Thyroid gland (tissue), 4 donors: ENCODE results near the gene ERMP1. TPM values are rescaled to one million over a fixed set of nuclear protein-coding genes. Genes with fewer than 3 reads are reported as not detected.
A peak's percentile ranks its signal among the peaks of the same experiment; 100 is the strongest.
"Not testable (repeated sequence)": the region's sequence is repeated elsewhere in the genome, so short reads cannot be mapped to it uniquely, and the experiment has no call there.

Experiments
- DNase-seq, 2 donors: peaks; one replicate each; pipeline ENCODE4 v3.0.0-alpha.2; 2019
- H3K27ac ChIP-seq, 3 donors: fragments of 200-600 bp; sonication (generic); 1 replicate in 2 of 3; 2 replicates in 1 of 3; pipeline ENCODE4 v1.5.1; 2016 to 2019; ENCODE audit warnings: mild to moderate bottlenecking in 1 of 3, moderate library complexity in 1 of 3
- H3K27me3 ChIP-seq: fragments of 200-600 bp; sonication (generic); one replicate; pipeline ENCODE4 v1.5.1; 2019
- H3K36me3 ChIP-seq, 2 donors: fragments of 200-600 bp; sonication (generic); one replicate each; pipeline ENCODE4 v1.5.1; 2016 to 2019
- H3K4me1 ChIP-seq, 2 donors: fragments of 200-600 bp; sonication (generic); one replicate each; pipeline ENCODE4 v1.5.1; 2017 to 2019
- H3K4me3 ChIP-seq, 3 donors: fragments of 200-600 bp; sonication (generic); replicated peaks in 1 of 3; 1 replicate in 2 of 3; 2 replicates in 1 of 3; pipeline ENCODE4 v1.5.1; 2016; ENCODE audit warnings: mild to moderate bottlenecking in 1 of 3
- H3K9me3 ChIP-seq: fragments of 200-600 bp; sonication (generic); one replicate; pipeline ENCODE4 v1.5.1; 2017
- CTCF ChIP-seq, 6 experiments: fragments of 200-600 bp in 3 of 6; fragments of 450-650 bp in 3 of 6; sonication (generic) in 3 of 6; IDR thresholded peaks; one replicate each; pipeline ENCODE4 v1.5.1; 2016 to 2019; ENCODE audit warnings: antibody characterized with exemption in 6 of 6, mild to moderate bottlenecking in 2 of 6, inconsistent platforms in 1 of 6, moderate library complexity in 1 of 6
- POLR2A ChIP-seq, 2 donors: fragments of 450-650 bp; IDR thresholded peaks; one replicate each; pipeline ENCODE4 v1.6.1; 2017; ENCODE audit warnings: antibody characterized with exemption in 2 of 2, mild to moderate bottlenecking in 2 of 2, moderate library complexity in 1 of 2
- WGBS, 2 donors: methylation state at CpG; one replicate each; pipeline ENCODE4 v1.1.5; 2017; 5-methylcytosine and 5-hydroxymethylcytosine counted together
- intact Hi-C: fragments of 100-400 bp; cut with DNase I; formaldehyde crosslinking; loops from one replicate; pipeline ENCODE4 v1.15.1; 2023
- total RNA-seq, 4 donors: library from RNA; depleted of rRNA; stranded (reverse); fragments of >200 nt; gene quantifications; one replicate each; pipeline ENCODE4 v1.2.3, GENCODE V29; 2016

Gene ERMP1
- total RNA-seq, 4 donors from 2014 or later, result 68.3 to 79.5 (median 75.2) TPM

DNA sequence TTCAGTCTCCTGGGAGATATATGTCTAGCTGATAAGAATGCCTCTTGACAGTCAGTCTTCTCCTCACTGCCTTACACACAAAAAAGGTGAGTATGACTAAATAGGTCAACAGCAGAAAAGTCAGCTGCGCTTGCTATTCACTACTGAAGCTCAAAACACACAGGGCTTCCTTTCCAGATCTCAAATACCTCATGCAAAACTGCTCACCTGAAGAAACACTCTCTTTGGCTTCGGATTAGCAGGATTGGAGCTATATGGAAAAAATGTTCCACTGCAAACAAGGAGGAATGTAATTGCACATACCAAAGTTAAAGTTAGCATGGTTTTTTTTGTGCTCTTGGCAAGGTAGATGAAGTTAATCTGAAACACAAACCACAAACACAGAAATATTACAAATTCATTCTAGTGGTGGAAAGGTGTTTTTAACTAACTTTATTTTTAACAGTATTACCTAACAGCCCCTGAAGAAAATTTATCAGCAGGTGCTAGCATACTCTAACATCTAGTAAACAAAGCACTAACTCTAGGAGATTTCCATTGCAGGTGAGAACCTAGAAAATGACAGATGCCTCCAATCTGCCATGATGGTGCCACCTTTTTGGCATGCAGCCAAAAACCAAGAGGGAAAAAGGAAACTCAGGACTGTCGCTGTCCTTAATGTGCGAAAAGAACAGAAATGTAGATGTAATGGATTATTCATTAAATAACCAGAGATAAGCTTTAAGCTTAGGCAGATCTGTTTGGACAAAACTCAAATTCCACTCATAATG, 31.8 kb downstream of the ERMP1 start:
- Histone ChIP-seq H3K27me3 (no peaks in the 10 kb centered on the region), H3K27ac (peak overlapping the region; percentile 71 to 89 (median 81)), H3K4me3 (no peak overlapping the region), H3K9me3 (no peaks in the 10 kb centered on the region), H3K36me3 (no peaks in the 10 kb centered on the region), H3K4me1 (peaks cover 5 to 26% of the 10 kb centered on the region in 2 donors)
- peak; percentile 32 to 33 for DNase-seq
- WGBS, 2 donors, result 69 to 72% methylated on average over 4 of the region's 4 CpGs
- intact Hi-C loops, result no loop called here
- TF ChIP-seq CTCF (IDR thresholded peaks at IDR 0.05) (no peak), POLR2A (IDR thresholded peaks at IDR 0.05) (no peak)

DNA sequence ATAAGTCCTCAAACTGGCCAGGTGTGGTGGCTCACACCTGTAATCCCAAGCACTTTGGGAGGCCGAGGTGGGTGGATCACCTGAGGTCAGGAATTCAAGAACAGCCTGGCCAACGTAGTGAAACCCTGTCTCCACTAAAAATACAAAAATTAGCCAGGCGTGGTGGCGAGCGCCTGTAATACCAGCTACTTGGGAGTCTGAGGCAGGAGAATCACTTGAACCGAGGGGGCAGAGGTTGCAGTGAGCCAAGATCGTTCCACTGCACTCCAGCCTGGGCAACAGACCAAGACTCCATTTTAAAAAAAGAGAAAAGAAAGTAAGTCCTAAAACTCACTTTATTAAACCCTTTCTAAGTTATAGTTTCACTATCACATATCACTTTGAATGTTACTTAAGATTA, 32.5 kb downstream of the ERMP1 start:
- WGBS, 2 donors, result 67% methylated on average over 7 of the region's 7 CpGs
- peaks cover 5 to 26% of the 10 kb centered on the region in 2 donors for H3K4me1 ChIP-seq
- H3K36me3 ChIP-seq, H3K4me3 ChIP-seq, H3K9me3 ChIP-seq, intact Hi-C loops, H3K27me3 ChIP-seq: not testable (repeated sequence)
- H3K27ac ChIP-seq, result peak overlapping the region; percentile 71 to 89 (median 81)
- DNase-seq, result peak; percentile 41 to 53

GRCh38 chr9:5799314-5799713, 33.6 kb downstream of the ERMP1 start:
- no peaks in the 10 kb centered on the region for H3K9me3 ChIP-seq
- H3K4me1 ChIP-seq, result peaks cover 5 to 26% of the 10 kb centered on the region in 2 donors
- WGBS, 2 donors, result 20 to 24% methylated on average over 5 of the region's 5 CpGs
- no peak overlapping the region for H3K4me3 ChIP-seq
- no peaks in the 10 kb centered on the region for H3K36me3 ChIP-seq
- TF ChIP-seq CTCF (IDR thresholded peaks at IDR 0.05) (peak in 5 of 6 experiments; percentile 42 to 94 (median 87)), POLR2A (IDR thresholded peaks at IDR 0.05) (peak in 1 of 2 donors; percentile 12)
- intact Hi-C loops, result no loop called here
- H3K27me3 ChIP-seq, result no peaks in the 10 kb centered on the region
- peak; percentile 29 to 37 for DNase-seq
- H3K27ac ChIP-seq, result peak overlapping the region; percentile 71 to 89 (median 81)

DNA sequence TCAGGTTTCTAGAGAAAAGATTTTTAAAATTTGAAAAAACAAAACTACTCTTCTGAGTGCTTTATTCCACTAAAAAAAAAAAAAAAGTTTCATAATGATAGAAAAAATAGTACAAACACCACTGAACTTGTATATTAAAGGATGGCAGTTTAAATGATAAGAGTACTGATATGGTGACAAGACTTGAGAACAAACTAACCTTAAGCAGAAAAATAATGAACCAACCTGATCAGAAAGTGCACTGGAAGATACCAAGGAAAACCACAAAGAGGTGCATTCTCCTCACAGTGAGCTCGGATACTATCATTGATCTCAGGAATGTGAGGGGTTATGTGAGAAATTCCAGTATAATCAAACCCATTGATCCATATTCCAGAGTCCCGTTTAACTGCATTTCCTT, 34.3 kb downstream of the ERMP1 start:
- Histone ChIP-seq H3K27ac (peak overlapping the region in 2 of 3 donors; percentile 2 to 27), H3K36me3 (no peaks in the 10 kb centered on the region), H3K27me3 (no peaks in the 10 kb centered on the region), H3K4me1 (peaks cover 5 to 26% of the 10 kb centered on the region in 2 donors), H3K4me3 (no peak overlapping the region), H3K9me3 (no peaks in the 10 kb centered on the region)
- 62 to 83% methylated on average over 2 of the region's 2 CpGs for WGBS, 2 donors
- TF ChIP-seq POLR2A (IDR thresholded peaks at IDR 0.05), result no peak
- TF ChIP-seq CTCF (IDR thresholded peaks at IDR 0.05), result no peak
- no peak for DNase-seq
- intact Hi-C loops, result no loop called here

GRCh38 chr9:5796298-5796697, 36.6 kb downstream of the ERMP1 start:
- Histone ChIP-seq H3K4me3 (no peak overlapping the region), H3K27me3 (no peaks in the 10 kb centered on the region), H3K27ac (no peak overlapping the region), H3K9me3 (no peaks in the 10 kb centered on the region), H3K36me3 (no peaks in the 10 kb centered on the region), H3K4me1 (peaks cover 9 to 30% of the 10 kb centered on the region in 2 donors)
- TF ChIP-seq CTCF (IDR thresholded peaks at IDR 0.05) (no peak), POLR2A (IDR thresholded peaks at IDR 0.05) (no peak)
- no peak for DNase-seq
- intact Hi-C loops, result no loop called here
- 92 to 95% methylated on average over 2 of the region's 2 CpGs for WGBS, 2 donors
